D721Med (cell line): ENCODE measurements around the gene NEURL1.

Experiments used
- DNase-seq: peaks from one replicate; pipeline ENCODE4 v3.0.0; 2011; ENCODE audit warnings: low spot score; ENCODE audit not compliant: insufficient read length
- FAIRE-seq: peaks from 2 replicates; lab custom pipeline; 2011; peaks lifted over from hg19 to GRCh38; lab: Jason Lieb, UNC
- TF ChIP-seq, protein P1 (sequence below): IDR thresholded peaks from 2 replicates; pipeline ENCODE4 v1.5.1; 2012; ENCODE audit warnings: mild to moderate bottlenecking, control low read depth; ENCODE audit not compliant: insufficient read depth; ENCODE audit errors: missing control alignments

Gene NEURL1

DNA sequence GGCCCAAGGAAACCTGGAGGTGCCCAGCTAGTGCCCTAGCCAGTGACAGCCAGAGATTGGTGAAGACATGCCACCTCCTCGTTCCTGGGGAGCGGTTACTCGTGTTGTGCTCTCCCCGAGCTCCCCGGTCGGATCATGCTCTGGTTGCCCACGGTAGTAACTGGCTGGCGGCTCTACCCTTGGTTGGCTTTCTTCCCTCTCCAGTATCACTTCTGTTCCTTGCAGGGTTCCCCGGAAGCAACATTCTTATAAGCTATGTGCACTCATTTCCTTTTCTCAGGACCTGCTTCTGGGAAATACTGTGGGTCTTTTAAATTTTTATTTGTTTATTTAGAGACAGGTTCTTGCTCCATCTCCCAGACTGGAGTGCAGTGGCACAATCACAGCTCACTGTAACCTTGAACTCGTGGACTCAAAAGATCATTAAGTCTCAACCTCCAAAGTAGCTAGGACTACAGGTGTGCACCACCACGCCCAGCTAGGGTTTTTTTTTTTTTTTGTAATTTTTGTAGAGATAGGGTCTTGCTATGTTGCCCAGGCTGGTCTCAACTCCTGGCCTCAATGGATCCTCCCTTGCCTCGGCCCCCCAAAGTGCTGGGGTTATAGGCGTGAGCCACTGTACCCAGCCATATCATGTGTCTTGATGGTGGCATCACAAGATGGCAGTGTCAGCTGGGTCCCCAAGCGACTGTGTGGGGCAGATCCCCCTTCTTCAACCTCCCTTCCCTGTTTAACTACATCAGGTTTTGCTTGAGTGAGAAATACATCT lies 27.9 kb upstream of the NEURL1 start:
- FAIRE-seq (no peak), DNase-seq (no peak)
- TF ChIP-seq, protein P1, sequence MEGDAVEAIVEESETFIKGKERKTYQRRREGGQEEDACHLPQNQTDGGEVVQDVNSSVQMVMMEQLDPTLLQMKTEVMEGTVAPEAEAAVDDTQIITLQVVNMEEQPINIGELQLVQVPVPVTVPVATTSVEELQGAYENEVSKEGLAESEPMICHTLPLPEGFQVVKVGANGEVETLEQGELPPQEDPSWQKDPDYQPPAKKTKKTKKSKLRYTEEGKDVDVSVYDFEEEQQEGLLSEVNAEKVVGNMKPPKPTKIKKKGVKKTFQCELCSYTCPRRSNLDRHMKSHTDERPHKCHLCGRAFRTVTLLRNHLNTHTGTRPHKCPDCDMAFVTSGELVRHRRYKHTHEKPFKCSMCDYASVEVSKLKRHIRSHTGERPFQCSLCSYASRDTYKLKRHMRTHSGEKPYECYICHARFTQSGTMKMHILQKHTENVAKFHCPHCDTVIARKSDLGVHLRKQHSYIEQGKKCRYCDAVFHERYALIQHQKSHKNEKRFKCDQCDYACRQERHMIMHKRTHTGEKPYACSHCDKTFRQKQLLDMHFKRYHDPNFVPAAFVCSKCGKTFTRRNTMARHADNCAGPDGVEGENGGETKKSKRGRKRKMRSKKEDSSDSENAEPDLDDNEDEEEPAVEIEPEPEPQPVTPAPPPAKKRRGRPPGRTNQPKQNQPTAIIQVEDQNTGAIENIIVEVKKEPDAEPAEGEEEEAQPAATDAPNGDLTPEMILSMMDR, result no peak

DNA sequence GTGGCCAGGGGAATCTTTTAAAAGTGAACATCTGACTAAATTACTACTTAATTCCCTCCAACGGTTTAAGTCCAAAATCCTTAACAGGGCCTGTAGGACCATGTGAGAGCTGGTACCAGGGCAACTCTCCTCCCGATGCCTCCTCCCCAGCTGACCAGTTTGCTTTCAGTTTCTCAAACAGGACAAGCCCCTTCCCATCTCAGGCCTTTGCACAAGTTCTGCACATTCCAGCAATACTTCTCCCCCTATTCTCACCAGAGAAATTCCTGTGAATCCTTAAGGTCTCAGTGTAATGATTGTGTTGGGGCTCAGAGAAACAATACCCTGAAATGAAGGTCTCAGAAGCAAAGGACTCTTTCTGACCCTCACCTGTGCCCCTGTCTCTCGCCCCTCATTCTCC lies 26.8 kb upstream of the NEURL1 start:
- TF ChIP-seq, protein P1, result no peak
- FAIRE-seq, result no peak
- no peak for DNase-seq

DNA sequence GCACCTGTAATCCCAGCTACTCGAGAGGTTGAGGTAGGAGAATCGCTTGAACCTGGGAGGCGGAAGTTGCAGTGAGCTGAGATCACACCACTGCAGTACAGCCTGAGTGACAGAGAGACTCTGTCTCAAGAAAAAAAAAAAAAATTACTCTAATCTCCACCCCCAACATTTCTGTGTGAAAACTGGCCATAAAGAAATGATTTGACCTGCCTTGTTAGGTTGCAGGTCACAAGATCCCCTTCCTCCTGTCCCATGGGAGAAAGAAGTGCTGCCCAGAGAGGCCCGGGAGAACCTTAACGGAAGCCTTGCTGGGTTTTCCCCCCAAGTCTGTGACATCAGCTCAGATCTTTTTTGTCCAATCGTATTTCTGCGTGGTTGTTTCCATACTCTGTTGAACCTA lies 26.1 kb upstream of the NEURL1 start:
- FAIRE-seq (no peak), DNase-seq (no peak)
- TF ChIP-seq, protein P1, result no peak

DNA sequence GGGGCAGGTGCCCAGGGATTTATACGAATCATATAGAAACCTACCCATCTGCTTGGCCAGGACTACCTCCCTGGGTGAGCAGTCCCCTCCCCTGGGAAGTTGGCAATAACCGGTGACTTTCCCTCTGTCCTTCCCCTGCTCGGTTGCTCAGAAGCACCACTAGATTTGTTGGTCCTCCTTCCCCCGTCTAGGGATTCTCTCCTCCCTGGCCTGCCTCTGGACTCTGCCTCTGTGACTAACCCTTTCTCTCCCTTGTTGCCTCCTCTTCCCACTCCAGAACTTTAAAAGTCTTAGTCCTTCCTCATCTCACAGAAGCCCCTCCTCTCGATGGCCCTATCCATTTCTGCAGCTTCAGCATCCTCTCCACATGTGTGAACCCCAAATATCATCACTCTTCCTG lies 24.3 kb upstream of the NEURL1 start:
- no peak for FAIRE-seq
- DNase-seq, result no peak
- TF ChIP-seq, protein P1, result no peak

DNA sequence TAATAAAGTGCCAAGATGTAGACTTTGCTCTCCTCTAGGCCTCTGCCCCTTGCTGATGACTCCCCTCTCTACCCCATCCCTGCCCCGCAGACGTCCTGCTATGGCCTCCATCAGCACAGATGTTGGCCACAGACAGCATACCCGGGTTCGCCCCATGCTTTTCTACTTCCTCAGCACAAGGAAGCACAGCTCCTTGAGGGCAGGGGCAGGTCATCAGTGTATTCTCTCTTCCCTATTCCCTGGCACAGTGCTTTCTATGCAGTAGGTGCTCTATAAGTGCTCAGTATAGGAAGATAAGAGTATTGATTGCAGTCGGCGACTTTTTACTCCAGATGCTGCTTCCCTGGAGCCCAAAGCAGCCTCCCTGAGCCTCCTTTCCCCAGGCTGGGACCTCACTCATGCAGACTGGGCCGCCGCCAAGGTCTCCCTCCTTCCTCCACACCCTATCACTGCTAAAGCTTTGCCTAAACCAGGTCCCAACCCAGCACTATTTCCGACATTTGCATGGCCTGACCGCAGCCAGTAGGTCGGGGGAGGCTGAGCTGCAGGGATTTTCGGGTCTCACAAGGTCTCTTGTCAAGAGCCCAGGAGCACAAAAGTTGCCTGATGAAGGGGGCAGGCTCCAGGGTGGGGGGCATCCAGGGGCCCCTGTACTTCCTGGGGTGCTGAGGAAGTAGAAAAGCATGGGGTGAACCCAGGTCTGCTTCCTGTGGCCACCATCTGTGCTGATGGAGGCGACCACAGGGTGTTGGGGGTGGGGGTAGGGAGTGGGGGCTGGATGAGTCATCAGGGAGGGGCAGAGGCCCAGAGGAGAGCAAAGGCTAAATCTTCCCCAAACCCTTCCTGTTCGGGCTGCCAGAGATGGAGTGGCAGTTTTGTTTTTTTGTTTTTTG lies 22.5 kb upstream of the NEURL1 start:
- FAIRE-seq (no peak), DNase-seq (no peak)
- TF ChIP-seq, protein P1, result no peak

DNA sequence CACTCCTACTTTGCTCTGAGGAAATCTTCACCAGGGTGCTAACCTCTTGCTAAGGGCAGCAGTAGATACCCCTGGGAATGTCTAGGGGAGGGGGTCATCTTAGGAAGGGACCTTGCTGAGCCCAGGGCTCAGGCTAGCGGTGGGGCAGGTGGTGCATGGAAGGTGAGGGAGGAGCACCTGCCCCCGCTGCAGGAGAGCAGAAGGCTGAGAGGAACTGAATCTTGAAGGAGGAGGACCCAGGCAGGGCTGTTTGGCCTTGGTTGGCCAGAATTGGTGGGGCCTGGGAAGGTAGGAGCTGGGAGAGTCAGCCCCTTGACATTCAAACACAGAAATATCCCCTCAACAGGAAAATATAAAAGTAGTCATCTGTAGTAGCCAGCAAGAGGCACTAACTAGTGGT lies 21.5 kb upstream of the NEURL1 start:
- DNase-seq (no peak), FAIRE-seq (no peak)
- TF ChIP-seq, protein P1, result no peak
